Progenitor cell of endocrine pancreas (in vitro differentiated cells): ENCODE data around the gene TMEM200A. TPM values are rescaled to one million over a fixed set of nuclear protein-coding genes. Genes with fewer than 3 reads are reported as not detected.
A peak's percentile ranks its signal among the peaks of the same experiment; 100 is the strongest.

Experiments
- DNase-seq: peaks from one replicate; pipeline ENCODE4 v3.0.0; 2021; ENCODE audit warnings: low spot score; ENCODE audit not compliant: unreplicated experiment
- H3K27ac Mint-ChIP-seq: 2 replicates; pipeline ENCODE4 v1.8.0; 2021; ENCODE audit warnings: mild to moderate bottlenecking, moderate library complexity, mixed read lengths
- H3K27me3 Mint-ChIP-seq: 2 replicates; pipeline ENCODE4 v1.8.0; 2021; ENCODE audit warnings: mixed read lengths
- H3K36me3 Mint-ChIP-seq: 2 replicates; pipeline ENCODE4 v1.8.0; 2022; ENCODE audit warnings: mixed read lengths; ENCODE audit not compliant: insufficient read depth
- H3K4me1 Mint-ChIP-seq: 2 replicates; pipeline ENCODE4 v1.8.0; 2021; ENCODE audit warnings: low read depth, mixed read lengths
- H3K4me3 Mint-ChIP-seq: 2 replicates; pipeline ENCODE4 v1.8.0; 2021; ENCODE audit warnings: low read depth, mild to moderate bottlenecking, moderate library complexity, mixed read lengths
- H3K9me3 Mint-ChIP-seq: 2 replicates; pipeline ENCODE4 v1.8.0; 2021; ENCODE audit warnings: low read depth, mixed read lengths
- CTCF ChIP-seq: fragments of 200-600 bp; sonication (generic); IDR thresholded peaks from one replicate; pipeline ENCODE4 v1.5.0; 2021; ENCODE audit warnings: antibody characterized with exemption, mild to moderate bottlenecking; ENCODE audit not compliant: unreplicated experiment
- total RNA-seq: library from RNA; stranded (reverse); gene quantifications from 2 replicates; pipeline ENCODE4 v1.2.1, GENCODE V29; 2021

The TMEM200A gene
- total RNA-seq, 1 donor from 2014 or later, result 13.0 TPM

DNA sequence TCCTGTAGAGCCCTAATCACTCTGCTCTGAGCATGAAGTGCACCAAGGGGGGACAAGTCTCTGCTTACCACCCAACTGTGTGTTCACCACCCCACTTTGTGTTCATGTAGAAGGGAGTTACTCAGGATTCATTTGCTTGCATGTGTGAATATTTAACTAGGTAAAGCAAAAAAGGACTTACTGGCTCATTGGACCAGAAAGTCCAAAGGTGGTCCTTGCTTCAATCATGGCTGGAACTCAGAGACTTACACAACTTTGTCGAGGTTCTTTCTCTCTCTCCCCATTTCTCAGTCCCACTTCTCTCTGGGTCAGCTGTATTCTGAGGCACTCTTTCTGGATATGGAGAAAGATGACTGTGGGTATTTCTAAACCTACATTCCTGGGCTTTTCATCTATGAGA is 4.0 kb downstream of the TMEM200A start:
- H3K4me3 Mint-ChIP-seq, result no peak overlapping the region
- H3K4me1 Mint-ChIP-seq, result peaks cover 12% of the 10 kb centered on the region
- peaks cover 17% of the 10 kb centered on the region for H3K27me3 Mint-ChIP-seq
- H3K27ac Mint-ChIP-seq, result no peak overlapping the region
- TF ChIP-seq CTCF, result no peak
- H3K9me3 Mint-ChIP-seq, result no peaks in the 10 kb centered on the region
- DNase-seq, result no peak
- H3K36me3 Mint-ChIP-seq, result no peaks in the 10 kb centered on the region

- no peak for DNase-seq
- no peak overlapping the region for H3K4me3 Mint-ChIP-seq
- no peaks in the 10 kb centered on the region for H3K36me3 Mint-ChIP-seq
- TF ChIP-seq CTCF, result no peak
- peak overlapping the region; percentile 53 for H3K27ac Mint-ChIP-seq
- H3K27me3 Mint-ChIP-seq, result peaks cover 9% of the 10 kb centered on the region
- peaks cover 8% of the 10 kb centered on the region for H3K4me1 Mint-ChIP-seq
- H3K9me3 Mint-ChIP-seq, result no peaks in the 10 kb centered on the region
Measured at GRCh38 chr6:130371921-130372420, 6.2 kb downstream of the TMEM200A start.

DNA sequence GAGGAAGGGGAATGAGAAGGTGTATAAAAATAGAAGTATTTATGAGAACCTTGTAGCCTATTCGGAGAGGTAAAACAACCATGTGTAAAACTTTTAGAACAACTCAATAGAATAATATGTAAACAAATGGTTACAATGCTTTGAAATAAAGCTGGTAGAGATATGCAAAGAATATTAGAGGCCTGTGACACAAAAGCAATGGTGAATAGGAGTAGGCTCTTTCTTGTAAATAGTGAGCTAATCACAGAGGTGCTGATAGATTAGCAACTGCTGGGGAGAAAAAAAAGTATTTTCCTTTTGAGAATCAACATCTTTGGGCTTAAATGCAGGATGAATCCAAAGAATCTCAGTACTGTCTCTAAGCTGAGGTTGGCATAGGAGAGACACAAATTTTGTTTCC is 7.0 kb downstream of the TMEM200A start:
- Mint-ChIP-seq H3K27ac (no peak overlapping the region), H3K9me3 (no peaks in the 10 kb centered on the region), H3K4me3 (no peak overlapping the region), H3K36me3 (no peaks in the 10 kb centered on the region), H3K4me1 (peaks cover 9% of the 10 kb centered on the region), H3K27me3 (peaks cover 8% of the 10 kb centered on the region)
- no peak for TF ChIP-seq CTCF
- DNase-seq, result no peak

DNA sequence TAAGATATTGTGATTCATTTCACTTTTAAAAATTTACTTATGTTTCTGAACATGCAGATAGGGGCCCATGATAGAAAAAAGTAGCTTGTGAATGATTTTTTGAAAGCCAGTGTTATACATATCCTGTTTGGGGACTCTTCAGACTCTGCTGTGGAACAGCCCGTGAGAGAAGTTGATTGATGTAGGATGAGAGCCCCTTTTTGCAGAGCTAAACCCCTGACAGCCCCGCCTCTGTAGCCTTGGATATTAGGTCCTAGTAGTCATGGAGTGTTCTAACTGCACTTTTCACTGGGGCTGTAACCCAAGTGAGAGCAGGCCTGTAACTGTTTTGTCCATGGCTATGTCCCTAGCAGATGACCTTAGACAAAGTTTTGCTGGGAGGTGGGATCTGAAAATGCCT is 8.2 kb downstream of the TMEM200A start:
- peaks cover 5% of the 10 kb centered on the region for H3K4me1 Mint-ChIP-seq
- H3K27ac Mint-ChIP-seq, result no peak overlapping the region
- no peaks in the 10 kb centered on the region for H3K36me3 Mint-ChIP-seq
- H3K4me3 Mint-ChIP-seq, result no peak overlapping the region
- no peak for DNase-seq
- H3K27me3 Mint-ChIP-seq, result peaks cover 3% of the 10 kb centered on the region
- no peaks in the 10 kb centered on the region for H3K9me3 Mint-ChIP-seq
- no peak for TF ChIP-seq CTCF

GRCh38 chr6:130376936-130377335 is 11.1 kb downstream of the TMEM200A start:
- peaks cover 5% of the 10 kb centered on the region for H3K4me1 Mint-ChIP-seq
- H3K36me3 Mint-ChIP-seq, result no peaks in the 10 kb centered on the region
- DNase-seq, result no peak
- H3K27me3 Mint-ChIP-seq, result no peaks in the 10 kb centered on the region
- TF ChIP-seq CTCF, result no peak
- no peak overlapping the region for H3K27ac Mint-ChIP-seq
- no peak overlapping the region for H3K4me3 Mint-ChIP-seq
- H3K9me3 Mint-ChIP-seq, result no peaks in the 10 kb centered on the region
